Omental fat pad (tissue), 4 donors: Measurements from ENCODE around the gene LEMD2. TPM values are rescaled to one million over a fixed set of nuclear protein-coding genes. Genes with fewer than 3 reads are reported as not detected.

Source experiments
- ATAC-seq: fragments of 150-250 bp; one replicate; pipeline ENCODE4 v1.9.1; 2016; ENCODE audit warnings: mild to moderate bottlenecking, moderate library complexity; ENCODE audit not compliant: low FRiP score
- DNase-seq: peaks from one replicate; pipeline ENCODE4 v3.0.0-alpha.2; 2019; ENCODE audit warnings: low spot score
- CTCF ChIP-seq, 3 donors: fragments of 450-650 bp; IDR thresholded peaks; one replicate each; pipeline ENCODE4 v1.5.1; 2016 to 2017; ENCODE audit warnings: antibody characterized with exemption in 3 of 3, mild to moderate bottlenecking in 3 of 3, moderate library complexity in 2 of 3
- total RNA-seq, 4 donors: library from RNA; depleted of rRNA; stranded (reverse); fragments of >200 nt; gene quantifications; one replicate each; pipeline ENCODE4 v1.1.0, GENCODE V29; 2016

Gene LEMD2
- total RNA-seq, 4 donors from 2014 or later: 25.8 to 75.0 (median 40.4) TPM

GRCh38 chr6:33830635-33831240 is 41.8 kb upstream of the LEMD2 start:
- no peak for TF ChIP-seq CTCF (IDR thresholded peaks at IDR 0.05)
- no peak for DNase-seq
- peak; percentile 32 for ATAC-seq

- ATAC-seq: no peak
- TF ChIP-seq CTCF (IDR thresholded peaks at IDR 0.05): no peak
- no peak for DNase-seq
Observed at GRCh38 chr6:33828764-33829731, 40.1 kb upstream of the LEMD2 start.

- DNase-seq: no peak
- ATAC-seq: no peak
- no peak for TF ChIP-seq CTCF (IDR thresholded peaks at IDR 0.05)
Observed at GRCh38 chr6:33828452-33828763, 39.5 kb upstream of the LEMD2 start.

- ATAC-seq (no peak), DNase-seq (no peak)
- no peak for TF ChIP-seq CTCF (IDR thresholded peaks at IDR 0.05)
Observed at GRCh38 chr6:33827546-33828451, 38.9 kb upstream of the LEMD2 start.

GRCh38 chr6:33826537-33826936 is 37.6 kb upstream of the LEMD2 start:
- no peak for ATAC-seq
- no peak for DNase-seq
- no peak for TF ChIP-seq CTCF (IDR thresholded peaks at IDR 0.05)

GRCh38 chr6:33824461-33825154 is 35.7 kb upstream of the LEMD2 start:
- ATAC-seq (no peak), DNase-seq (no peak)
- TF ChIP-seq CTCF (IDR thresholded peaks at IDR 0.05): no peak
